ENCODE data around the gene HHATL. TPM values are rescaled to one million over a fixed set of nuclear protein-coding genes. Genes with fewer than 3 reads are reported as not detected.
"Not testable (repeated sequence)": the region's sequence is repeated elsewhere in the genome, so short reads cannot be mapped to it uniquely, and the experiment has no call there.

Gene HHATL
- total RNA-seq, 4 donors from 2014 or later: 3.5 TPM; not detected in 3

GRCh38 chr3:42728056-42728455 lies 25.5 kb upstream of the HHATL start:
- Histone ChIP-seq H3K4me1 (peaks cover 0 to 62% (median 3%) of the 10 kb centered on the region in 4 donors), H3K27me3 (no peaks in the 10 kb centered on the region), H3K4me3 (no peak overlapping the region), H3K36me3 (no peaks in the 10 kb centered on the region), H3K9me3 (no peaks in the 10 kb centered on the region), H3K27ac (peak overlapping the region in 2 of 4 donors; percentile 31 to 95)
- DNase-seq (ENCODE audit: low spot score in 2 of 2): no peak
- TF ChIP-seq EP300 (IDR thresholded peaks at IDR 0.05): no peak
- no peak for TF ChIP-seq POLR2A (IDR thresholded peaks at IDR 0.05)
- no peak for TF ChIP-seq CTCF (IDR thresholded peaks at IDR 0.05)
- 5 to 17% methylated on average over 3 of the region's 3 CpGs for WGBS, 2 donors

GRCh38 chr3:42725454-42725853 lies 22.9 kb upstream of the HHATL start:
- no peak for TF ChIP-seq CTCF (IDR thresholded peaks at IDR 0.05)
- no peak for TF ChIP-seq EP300 (IDR thresholded peaks at IDR 0.05)
- TF ChIP-seq POLR2A (IDR thresholded peaks at IDR 0.05): no peak
- H3K27ac ChIP-seq: peak overlapping the region in 2 of 4 donors; percentile 45 to 59
- no peaks in the 10 kb centered on the region for H3K27me3 ChIP-seq
- no peak for DNase-seq (ENCODE audit: low spot score in 2 of 2)
- H3K9me3 ChIP-seq: no peaks in the 10 kb centered on the region
- H3K36me3 ChIP-seq: no peaks in the 10 kb centered on the region
- H3K4me3 ChIP-seq: no peak overlapping the region
- 62 to 69% methylated on average over 2 of the region's 2 CpGs for WGBS, 2 donors
- peaks cover 0 to 36% (median 3%) of the 10 kb centered on the region in 4 donors for H3K4me1 ChIP-seq

- TF ChIP-seq EP300 (IDR thresholded peaks at IDR 0.05) (no peak), POLR2A (IDR thresholded peaks at IDR 0.05) (no peak), CTCF (IDR thresholded peaks at IDR 0.05) (no peak)
- H3K36me3 ChIP-seq: no peaks in the 10 kb centered on the region
- no peaks in the 10 kb centered on the region for H3K9me3 ChIP-seq
- no peaks in the 10 kb centered on the region for H3K27me3 ChIP-seq
- peaks cover 0 to 14% (median 3%) of the 10 kb centered on the region in 4 donors for H3K4me1 ChIP-seq
- H3K27ac ChIP-seq: no peak overlapping the region
- 81 to 82% methylated on average over 2 of the region's 2 CpGs for WGBS, 2 donors
- DNase-seq (ENCODE audit: low spot score in 2 of 2): no peak
- H3K4me3 ChIP-seq: no peak overlapping the region
These were observed 20.6 kb upstream of the HHATL start for GRCh38 chr3:42723219-42723618.

GRCh38 chr3:42722442-42722841 lies 19.8 kb upstream of the HHATL start:
- DNase-seq (ENCODE audit: low spot score in 2 of 2); H3K27ac ChIP-seq: not testable (repeated sequence)
- WGBS, 2 donors: 88 to 92% methylated on average over 3 of the region's 3 CpGs

GRCh38 chr3:42721690-42722089 lies 19.1 kb upstream of the HHATL start:
- TF ChIP-seq POLR2A (IDR thresholded peaks at IDR 0.05): no peak
- TF ChIP-seq EP300 (IDR thresholded peaks at IDR 0.05): no peak
- no peak for TF ChIP-seq CTCF (IDR thresholded peaks at IDR 0.05)
- no peaks in the 10 kb centered on the region for H3K27me3 ChIP-seq
- 26 to 33% methylated on average over 1 of the region's 1 CpG for WGBS, 2 donors
- H3K4me1 ChIP-seq: peaks cover 0 to 7% (median 0%) of the 10 kb centered on the region in 4 donors
- DNase-seq (ENCODE audit: low spot score in 2 of 2): no peak
- H3K36me3 ChIP-seq: no peaks in the 10 kb centered on the region
- no peak overlapping the region for H3K4me3 ChIP-seq
- no peaks in the 10 kb centered on the region for H3K9me3 ChIP-seq
- H3K27ac ChIP-seq: no peak overlapping the region

More at GRCh38 chr3:42722442-42722841, 19.8 kb upstream of the HHATL start:
- H3K27me3 ChIP-seq, H3K36me3 ChIP-seq, H3K9me3 ChIP-seq, H3K4me3 ChIP-seq, H3K4me1 ChIP-seq: not testable (repeated sequence)

- 76 to 78% methylated on average over 4 of the region's 4 CpGs for WGBS, 2 donors
- H3K36me3 ChIP-seq: no peaks in the 10 kb centered on the region
- no peak overlapping the region for H3K4me3 ChIP-seq
- DNase-seq (ENCODE audit: low spot score in 2 of 2): no peak
- no peaks in the 10 kb centered on the region for H3K4me1 ChIP-seq
- H3K9me3 ChIP-seq: no peaks in the 10 kb centered on the region
- TF ChIP-seq POLR2A (IDR thresholded peaks at IDR 0.05) (no peak), CTCF (IDR thresholded peaks at IDR 0.05) (no peak), EP300 (IDR thresholded peaks at IDR 0.05) (no peak)
- no peaks in the 10 kb centered on the region for H3K27me3 ChIP-seq
- no peak overlapping the region for H3K27ac ChIP-seq
These were observed 17.5 kb upstream of the HHATL start for GRCh38 chr3:42720126-42720525.

Measured in tibial nerve (tissue), 4 donors.